Measurements from ENCODE around the gene UTP3.
"Not testable (repeated sequence)": the region's sequence is repeated elsewhere in the genome, so short reads cannot be mapped to it uniquely, and the experiment has no call there.

Gene UTP3

DNA sequence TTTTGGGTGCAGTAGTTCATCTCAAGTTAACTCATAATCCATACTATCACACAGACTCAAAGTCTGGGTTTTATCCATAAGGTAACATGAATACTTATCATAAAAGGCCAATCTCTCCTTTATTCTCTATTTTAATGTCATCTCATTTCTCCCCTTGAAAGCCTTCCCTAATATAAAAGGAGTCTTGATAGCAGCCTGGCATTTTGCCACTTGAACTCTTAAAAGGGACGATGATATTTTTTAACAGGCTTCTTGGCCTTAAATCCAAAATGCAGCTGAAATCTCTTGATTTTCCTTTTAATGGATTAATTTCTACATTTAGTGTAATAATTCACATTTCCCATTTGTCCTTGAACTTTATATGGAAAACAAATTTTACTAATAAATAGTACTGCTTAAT lies 13.6 kb upstream of the UTP3 start:
- TF ChIP-seq, protein P1, sequence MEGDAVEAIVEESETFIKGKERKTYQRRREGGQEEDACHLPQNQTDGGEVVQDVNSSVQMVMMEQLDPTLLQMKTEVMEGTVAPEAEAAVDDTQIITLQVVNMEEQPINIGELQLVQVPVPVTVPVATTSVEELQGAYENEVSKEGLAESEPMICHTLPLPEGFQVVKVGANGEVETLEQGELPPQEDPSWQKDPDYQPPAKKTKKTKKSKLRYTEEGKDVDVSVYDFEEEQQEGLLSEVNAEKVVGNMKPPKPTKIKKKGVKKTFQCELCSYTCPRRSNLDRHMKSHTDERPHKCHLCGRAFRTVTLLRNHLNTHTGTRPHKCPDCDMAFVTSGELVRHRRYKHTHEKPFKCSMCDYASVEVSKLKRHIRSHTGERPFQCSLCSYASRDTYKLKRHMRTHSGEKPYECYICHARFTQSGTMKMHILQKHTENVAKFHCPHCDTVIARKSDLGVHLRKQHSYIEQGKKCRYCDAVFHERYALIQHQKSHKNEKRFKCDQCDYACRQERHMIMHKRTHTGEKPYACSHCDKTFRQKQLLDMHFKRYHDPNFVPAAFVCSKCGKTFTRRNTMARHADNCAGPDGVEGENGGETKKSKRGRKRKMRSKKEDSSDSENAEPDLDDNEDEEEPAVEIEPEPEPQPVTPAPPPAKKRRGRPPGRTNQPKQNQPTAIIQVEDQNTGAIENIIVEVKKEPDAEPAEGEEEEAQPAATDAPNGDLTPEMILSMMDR (conservative IDR thresholded peaks at IDR 0.05; ENCODE audit: low read depth, low read length): no peak
- DNase-seq (ENCODE audit: low read depth): no peak
- no peak overlapping the region for H3K4me3 ChIP-seq (ENCODE audit: low read length)

DNA sequence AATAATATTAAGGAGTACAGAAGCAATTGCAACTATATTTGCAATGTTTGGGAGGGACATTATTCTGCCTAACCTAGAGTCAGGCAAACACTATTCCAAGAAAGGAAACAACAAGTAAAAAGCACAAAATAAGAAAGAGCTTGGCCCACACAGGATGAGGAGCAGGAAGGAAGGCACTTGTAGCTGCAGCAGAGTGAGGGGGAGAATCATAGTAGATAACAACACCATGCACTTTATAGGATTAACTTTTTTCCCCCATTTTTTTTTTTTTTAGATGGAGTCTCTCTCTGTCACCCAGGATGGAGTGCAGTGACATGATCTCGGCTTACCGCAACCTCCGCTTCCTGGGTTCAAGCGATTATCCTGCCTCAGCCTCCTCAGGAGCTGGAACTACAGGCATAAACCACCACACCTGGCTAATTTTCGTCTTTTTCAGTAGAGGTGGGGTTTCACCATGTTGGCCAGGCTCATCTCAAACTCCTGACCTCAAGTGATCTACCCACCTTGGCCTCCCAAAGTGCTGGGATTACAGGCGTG lies 11.7 kb upstream of the UTP3 start:
- no peak for DNase-seq (ENCODE audit: low read depth)
- TF ChIP-seq, protein P1 (conservative IDR thresholded peaks at IDR 0.05; ENCODE audit: low read depth, low read length): no peak
- no peak overlapping the region for H3K4me3 ChIP-seq (ENCODE audit: low read length)

DNA sequence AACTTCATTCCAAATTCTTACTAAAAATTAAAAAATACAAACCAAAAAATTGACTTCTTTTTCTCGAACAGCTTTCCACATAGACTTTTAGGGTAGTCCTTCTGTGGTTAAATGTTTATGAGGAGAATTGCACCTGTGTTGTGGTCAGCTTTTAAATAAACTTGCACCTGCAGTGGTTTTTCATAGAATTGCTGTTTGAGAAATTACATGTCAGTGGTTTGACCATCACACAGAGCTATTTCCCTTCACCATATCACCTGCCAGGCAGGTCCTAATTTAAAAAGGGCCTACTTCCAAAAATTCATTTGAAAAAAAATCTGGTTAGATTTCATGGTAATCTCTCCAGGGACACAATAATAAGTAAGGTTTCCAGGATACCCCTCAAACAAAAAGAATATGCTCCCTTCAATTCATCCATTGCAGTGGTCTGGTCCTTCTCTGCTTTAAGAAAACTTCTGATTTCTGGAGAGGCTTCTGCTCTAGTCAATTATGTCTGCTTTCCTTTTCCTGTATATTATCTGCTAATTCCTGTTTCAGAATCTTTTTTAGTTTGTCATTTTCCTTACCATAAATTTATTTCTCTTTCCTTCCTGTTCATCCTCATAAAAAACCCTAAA lies 9.8 kb upstream of the UTP3 start:
- H3K4me3 ChIP-seq (ENCODE audit: low read length): no peak overlapping the region
- DNase-seq (ENCODE audit: low read depth): no peak
- TF ChIP-seq, protein P1 (conservative IDR thresholded peaks at IDR 0.05; ENCODE audit: low read depth, low read length): no peak

DNA sequence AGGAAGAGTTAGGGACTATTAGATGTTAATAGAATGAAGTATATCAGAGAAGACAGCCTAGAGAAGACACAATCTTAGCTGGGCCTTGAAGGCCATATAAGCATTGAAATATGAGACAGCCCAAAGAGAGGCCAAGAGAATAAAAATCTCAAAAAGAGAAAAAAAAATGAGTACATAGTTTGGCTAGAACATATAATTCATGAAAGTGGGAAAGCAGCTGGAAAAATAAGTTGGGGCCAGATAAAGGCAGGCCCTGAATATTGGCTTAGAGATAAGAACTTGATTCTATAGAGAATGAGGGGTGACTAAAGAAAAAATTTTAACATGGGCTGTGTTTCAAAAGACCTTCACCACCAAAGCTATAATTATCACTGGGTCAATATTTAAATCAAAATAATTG lies 7.4 kb upstream of the UTP3 start:
- DNase-seq (ENCODE audit: low read depth): no peak
- TF ChIP-seq, protein P1 (conservative IDR thresholded peaks at IDR 0.05; ENCODE audit: low read depth, low read length): no peak
- H3K4me3 ChIP-seq (ENCODE audit: low read length): no peak overlapping the region

DNA sequence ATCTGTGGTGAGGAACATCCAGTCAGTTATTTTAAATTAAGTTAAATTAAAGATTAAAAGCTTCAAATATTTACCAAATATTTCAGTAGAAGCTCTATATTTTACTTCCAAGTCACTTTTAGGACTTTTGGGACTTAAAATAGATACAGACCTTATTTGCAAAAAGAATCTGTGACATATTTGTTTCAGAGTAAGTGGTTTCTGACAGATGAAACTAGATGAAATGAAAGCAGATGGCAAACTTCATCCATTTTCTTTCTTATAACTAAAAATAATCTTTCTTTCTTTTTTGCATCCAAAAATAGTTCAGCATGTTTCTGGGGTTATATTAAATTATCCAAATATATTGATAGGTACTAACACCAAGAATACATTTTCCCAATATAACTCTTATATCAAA lies 6.6 kb upstream of the UTP3 start:
- DNase-seq (ENCODE audit: low read depth): no peak
- TF ChIP-seq, protein P1 (conservative IDR thresholded peaks at IDR 0.05; ENCODE audit: low read depth, low read length): no peak
- H3K4me3 ChIP-seq (ENCODE audit: low read length): no peak overlapping the region

DNA sequence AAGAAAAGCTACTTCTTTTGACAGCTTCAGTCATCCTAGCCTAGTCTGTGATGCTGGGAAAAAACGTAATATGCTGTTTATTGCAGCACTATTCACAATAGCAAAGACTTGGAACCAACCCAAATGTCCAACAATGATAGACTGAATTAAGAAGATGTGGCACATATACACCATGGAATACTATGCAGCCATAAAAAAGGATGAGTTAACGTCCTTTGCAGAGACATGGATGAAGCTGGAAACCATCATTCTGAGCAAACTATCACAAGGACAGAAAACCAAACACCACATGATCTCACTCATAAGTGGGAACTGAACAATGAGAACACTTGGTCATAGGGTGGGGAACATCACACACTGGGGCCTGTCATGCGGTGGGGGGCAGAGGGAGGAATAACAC lies 6.2 kb upstream of the UTP3 start:
- not testable (repeated sequence) for H3K4me3 ChIP-seq (ENCODE audit: low read length); DNase-seq (ENCODE audit: low read depth)

DNA sequence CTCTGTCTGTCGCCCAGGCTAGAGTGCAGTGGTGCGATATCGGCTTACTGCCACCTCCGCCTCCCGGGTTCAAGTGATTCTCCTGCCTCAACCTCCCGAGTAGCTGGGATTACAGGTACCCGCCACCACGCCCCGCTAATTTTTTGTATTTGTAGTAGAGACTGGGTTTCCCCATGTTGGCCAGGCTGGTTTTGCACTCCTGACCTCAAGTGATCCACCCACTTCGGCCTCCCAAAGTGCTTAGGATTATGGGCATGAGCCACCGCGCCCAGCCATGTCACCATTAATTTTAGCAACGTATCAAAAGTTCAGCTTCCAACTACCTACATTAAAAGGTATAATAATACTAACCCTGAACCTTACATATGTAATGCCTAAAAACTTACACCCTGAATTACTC lies 940 bp upstream of the UTP3 start:
- H3K4me3 ChIP-seq (ENCODE audit: low read length): peak overlapping the region; percentile 98
- TF ChIP-seq, protein P1 (conservative IDR thresholded peaks at IDR 0.05; ENCODE audit: low read depth, low read length): no peak
- DNase-seq (ENCODE audit: low read depth): no peak

All from retinal pigment epithelial cell (primary cell).